Adrenal gland (tissue), 9 donors: ENCODE results near the gene LOC101059915.

Experiments used
- DNase-seq, 7 donors: peaks; one replicate each; pipeline ENCODE4 v3.0.0-alpha.2; 2019 to 2020
- H3K27ac ChIP-seq, 5 donors: fragments of 200-600 bp; sonication (generic) in 4 of 5; 1 replicate in 3 of 5; 2 replicates in 2 of 5; pipeline versions ENCODE4 v1.5.1 to v1.8.0; 2016 to 2020; ENCODE audit warnings: mild to moderate bottlenecking in 1 of 5
- H3K27me3 ChIP-seq: fragments of 200-600 bp; 2 replicates; pipeline ENCODE4 v1.8.0; 2021
- H3K36me3 ChIP-seq, 2 donors: fragments of 200-600 bp; replicated peaks in 1 of 2; 1 replicate in 1 of 2; 2 replicates in 1 of 2; pipeline versions ENCODE4 v1.5.1 to v1.8.0; 2018 to 2022
- H3K4me1 ChIP-seq, 2 donors: fragments of 200-600 bp; replicated peaks in 1 of 2; 1 replicate in 1 of 2; 2 replicates in 1 of 2; pipeline versions ENCODE4 v1.5.1 to v1.8.0; 2018 to 2021
- H3K4me3 ChIP-seq, 4 donors: fragments of 200-600 bp; sonication (generic) in 3 of 4; one replicate each; pipeline ENCODE4 v1.5.1; 2016 to 2018
- H3K9me3 ChIP-seq, 3 donors: fragments of 200-600 bp; sonication (generic) in 1 of 3; replicated peaks in 1 of 3; 1 replicate in 2 of 3; 2 replicates in 1 of 3; pipeline versions ENCODE4 v1.5.1 to v1.8.0; 2016 to 2021
- CTCF ChIP-seq, 6 experiments: fragments of 450-650 bp in 4 of 6; fragments of 200-600 bp in 2 of 6; sonication (generic) in 1 of 6; IDR thresholded peaks; 1 replicate in 5 of 6; 2 replicates in 1 of 6; pipeline versions ENCODE4 v1.5.1 to v1.8.0; 2016 to 2021; ENCODE audit warnings: antibody characterized with exemption in 6 of 6, mild to moderate bottlenecking in 2 of 6, moderate library complexity in 1 of 6
- POLR2A ChIP-seq, 2 donors: fragments of 450-650 bp; IDR thresholded peaks; one replicate each; pipeline ENCODE4 v1.6.1; 2017; ENCODE audit warnings: antibody characterized with exemption in 2 of 2, mild to moderate bottlenecking in 2 of 2, moderate library complexity in 1 of 2
- WGBS, 4 donors: extraction: QIAGEN DNeasy Blood & Tissue Kit in 2 of 4; methylation state at CpG; one replicate each; pipeline versions ENCODE4 v1.1.5 to v1.1.7; 2013 to 2017; 5-methylcytosine and 5-hydroxymethylcytosine counted together
- intact Hi-C, 2 donors: fragments of 100-400 bp; cut with DNase I; formaldehyde crosslinking; loops; one replicate each; pipeline versions ENCODE4 v1.14.1 to v1.15.0; 2022 to 2023
- donor health status: healthy with polysubstance abuse.
- donor health status: Bipolar disorder and iron deficiency.
- donor health status: DM: yes; HTN: yes; CAD: no.
- donor health status: DM: no; HTN: no; CAD: no.
- donor health status: DM: no; HTN: no; CAD: no.

The LOC101059915 gene

DNA sequence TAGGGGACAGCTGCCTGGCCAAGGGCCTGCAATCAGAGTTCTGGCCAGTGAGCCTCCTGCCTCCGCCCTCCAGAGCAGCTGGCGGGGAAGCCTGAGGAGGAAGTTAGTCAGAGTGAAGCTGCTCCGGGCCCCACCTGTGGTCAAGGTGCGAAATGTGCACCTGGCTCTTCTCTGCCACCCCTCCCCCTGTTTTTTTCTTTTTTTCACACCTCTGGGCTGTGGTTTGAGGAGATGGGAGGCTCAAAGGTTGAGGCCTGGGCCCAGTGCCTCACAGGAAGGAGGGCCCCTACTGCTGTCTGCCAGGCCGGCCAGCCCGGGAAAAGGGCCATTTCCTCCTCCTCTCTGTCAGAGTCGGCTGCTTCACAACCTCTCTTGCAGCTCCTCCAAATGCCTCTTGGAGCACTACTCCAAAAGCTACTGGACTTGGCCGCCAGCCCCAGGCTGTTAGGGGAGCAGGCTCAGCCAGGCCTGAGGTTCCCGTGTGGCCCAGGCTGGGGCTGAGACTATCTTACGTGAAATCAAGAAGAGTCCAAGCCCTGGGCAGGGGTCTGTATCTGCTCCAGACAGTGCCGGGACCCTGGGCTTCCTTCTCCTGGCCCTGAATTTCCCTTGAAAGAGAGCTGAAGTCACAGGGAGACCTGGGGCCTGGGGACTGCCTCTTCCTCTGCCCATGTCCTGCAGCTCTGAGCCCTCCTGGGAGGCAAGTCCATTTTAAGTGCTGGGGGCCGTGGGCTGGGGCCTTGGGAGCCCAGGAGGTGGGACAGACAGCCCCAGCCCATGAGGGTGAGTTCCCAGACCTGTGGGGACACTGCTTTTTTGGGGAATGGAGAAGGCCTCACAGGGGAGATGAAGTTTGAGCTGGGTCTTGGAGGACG, 44.5 kb upstream of the LOC101059915 start:
- Histone ChIP-seq H3K4me3 (no peak overlapping the region), H3K9me3 (no peaks in the 10 kb centered on the region), H3K27me3 (peaks cover 11% of the 10 kb centered on the region), H3K36me3 (no peaks in the 10 kb centered on the region), H3K4me1 (peaks cover 0 to 4% of the 10 kb centered on the region in 2 donors), H3K27ac (peak overlapping the region in 4 of 5 donors; percentile 5 to 59 (median 44))
- 0 to 74% (median 35%) methylated on average over 4 to 13 of the region's 13 CpGs for WGBS, 4 donors
- DNase-seq = peak; percentile 53 to 86 (median 78)
- intact Hi-C loops = no loop called here
- TF ChIP-seq CTCF (IDR thresholded peaks at IDR 0.05) (peak in 4 of 6 experiments; percentile 21 to 46 (median 34)), POLR2A (IDR thresholded peaks at IDR 0.05) (no peak)

DNA sequence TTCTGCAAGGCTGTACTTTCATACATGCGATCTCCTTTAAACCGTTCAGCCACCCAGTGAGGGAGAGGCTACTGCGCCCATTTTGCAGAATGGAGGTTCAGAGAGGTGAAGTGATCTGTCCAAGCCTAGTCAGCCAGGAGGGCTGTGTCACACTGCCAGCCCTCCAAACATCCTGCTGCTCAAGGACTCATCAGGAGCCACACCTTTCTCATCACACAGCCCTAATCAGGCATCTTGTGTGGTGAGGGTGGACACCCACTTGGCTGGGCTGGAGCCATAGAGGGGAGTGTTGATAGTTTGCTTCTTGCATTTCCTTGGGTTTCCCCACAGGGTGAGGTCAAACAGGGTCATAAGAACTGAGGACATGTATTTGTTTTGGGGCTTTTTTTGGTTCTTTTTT, 43.6 kb upstream of the LOC101059915 start:
- no peak overlapping the region for H3K27ac ChIP-seq
- no peak overlapping the region for H3K4me3 ChIP-seq
- H3K4me1 ChIP-seq = peaks cover 0 to 4% of the 10 kb centered on the region in 2 donors
- intact Hi-C loops = no loop called here
- DNase-seq = no peak
- H3K9me3 ChIP-seq = no peaks in the 10 kb centered on the region
- peaks cover 11% of the 10 kb centered on the region for H3K27me3 ChIP-seq
- no peaks in the 10 kb centered on the region for H3K36me3 ChIP-seq
- TF ChIP-seq CTCF (IDR thresholded peaks at IDR 0.05) (no peak), POLR2A (IDR thresholded peaks at IDR 0.05) (no peak)
- 88 to 95% (median 94%) methylated on average over 3 of the region's 3 CpGs for WGBS, 4 donors

- Histone ChIP-seq H3K4me1 (peaks cover 0 to 4% of the 10 kb centered on the region in 2 donors), H3K27ac (no peak overlapping the region), H3K4me3 (no peak overlapping the region), H3K36me3 (no peaks in the 10 kb centered on the region), H3K27me3 (peaks cover 11% of the 10 kb centered on the region), H3K9me3 (no peaks in the 10 kb centered on the region)
- no peak for DNase-seq
- WGBS, 4 donors = 81 to 88% (median 87%) methylated on average over 5 of the region's 5 CpGs
- TF ChIP-seq CTCF (IDR thresholded peaks at IDR 0.05) = no peak
- no peak for TF ChIP-seq POLR2A (IDR thresholded peaks at IDR 0.05)
- intact Hi-C loops = no loop called here
These were observed 41.9 kb upstream of the LOC101059915 start for GRCh38 chrX:71625471-71625870.

DNA sequence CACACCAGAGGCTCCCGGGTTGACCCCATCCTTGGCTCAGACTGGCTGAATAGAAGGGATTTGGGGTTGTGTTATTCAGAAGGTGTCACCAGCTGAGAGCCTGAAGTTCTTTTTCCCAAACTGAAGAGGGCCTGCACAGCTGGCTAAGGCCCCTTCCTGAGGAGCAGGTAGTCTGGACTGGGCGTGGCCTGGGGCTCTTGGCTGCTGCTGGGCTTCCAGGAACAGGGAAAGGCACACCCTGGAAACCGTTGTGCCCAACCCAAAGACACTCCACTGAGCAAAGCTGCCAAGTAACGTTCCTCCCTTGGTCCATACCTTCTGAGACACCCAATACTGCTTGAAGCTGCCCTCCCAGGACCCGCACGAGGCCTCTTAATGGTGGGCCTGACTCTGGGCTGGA, 40.8 kb upstream of the LOC101059915 start:
- no peak for DNase-seq
- Histone ChIP-seq H3K27ac (no peak overlapping the region), H3K36me3 (no peaks in the 10 kb centered on the region), H3K4me3 (no peak overlapping the region), H3K27me3 (peaks cover 11% of the 10 kb centered on the region), H3K4me1 (peaks cover 0 to 4% of the 10 kb centered on the region in 2 donors), H3K9me3 (no peaks in the 10 kb centered on the region)
- 79 to 100% (median 89%) methylated on average over 2 to 6 of the region's 6 CpGs for WGBS, 4 donors
- intact Hi-C loops = no loop called here
- TF ChIP-seq POLR2A (IDR thresholded peaks at IDR 0.05) (no peak), CTCF (IDR thresholded peaks at IDR 0.05) (no peak)
